ENCODE results near the gene SMG1.

DNA sequence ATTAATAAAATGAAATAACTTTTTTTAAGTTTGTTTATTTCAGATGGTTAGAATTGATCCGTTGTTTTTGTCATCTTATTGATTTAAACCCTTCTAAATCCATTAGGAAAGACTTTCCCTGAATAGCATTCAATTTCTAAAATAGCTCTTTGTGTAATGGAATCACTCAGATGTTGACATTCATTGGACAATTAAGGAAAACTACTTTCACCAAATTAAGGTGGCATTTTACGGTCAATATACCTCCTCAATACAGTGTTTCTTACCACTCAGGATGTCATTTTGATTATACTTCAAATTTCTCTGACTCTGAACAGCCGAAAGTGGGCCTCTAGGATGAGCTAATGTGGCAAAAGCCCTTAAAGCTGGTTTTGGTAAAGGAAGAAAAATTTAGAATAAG lies 126.7 kb downstream of the SMG1 start:
- TF ChIP-seq, protein P1, sequence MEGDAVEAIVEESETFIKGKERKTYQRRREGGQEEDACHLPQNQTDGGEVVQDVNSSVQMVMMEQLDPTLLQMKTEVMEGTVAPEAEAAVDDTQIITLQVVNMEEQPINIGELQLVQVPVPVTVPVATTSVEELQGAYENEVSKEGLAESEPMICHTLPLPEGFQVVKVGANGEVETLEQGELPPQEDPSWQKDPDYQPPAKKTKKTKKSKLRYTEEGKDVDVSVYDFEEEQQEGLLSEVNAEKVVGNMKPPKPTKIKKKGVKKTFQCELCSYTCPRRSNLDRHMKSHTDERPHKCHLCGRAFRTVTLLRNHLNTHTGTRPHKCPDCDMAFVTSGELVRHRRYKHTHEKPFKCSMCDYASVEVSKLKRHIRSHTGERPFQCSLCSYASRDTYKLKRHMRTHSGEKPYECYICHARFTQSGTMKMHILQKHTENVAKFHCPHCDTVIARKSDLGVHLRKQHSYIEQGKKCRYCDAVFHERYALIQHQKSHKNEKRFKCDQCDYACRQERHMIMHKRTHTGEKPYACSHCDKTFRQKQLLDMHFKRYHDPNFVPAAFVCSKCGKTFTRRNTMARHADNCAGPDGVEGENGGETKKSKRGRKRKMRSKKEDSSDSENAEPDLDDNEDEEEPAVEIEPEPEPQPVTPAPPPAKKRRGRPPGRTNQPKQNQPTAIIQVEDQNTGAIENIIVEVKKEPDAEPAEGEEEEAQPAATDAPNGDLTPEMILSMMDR (conservative IDR thresholded peaks at IDR 0.05), result no peak
- TF ChIP-seq EZH2 (IDR thresholded peaks at IDR 0.05; ENCODE audit: low read depth), result no peak

Measured in PC-9 (cell line).